ENCODE data around the gene TMEM259.

The TMEM259 gene

DNA sequence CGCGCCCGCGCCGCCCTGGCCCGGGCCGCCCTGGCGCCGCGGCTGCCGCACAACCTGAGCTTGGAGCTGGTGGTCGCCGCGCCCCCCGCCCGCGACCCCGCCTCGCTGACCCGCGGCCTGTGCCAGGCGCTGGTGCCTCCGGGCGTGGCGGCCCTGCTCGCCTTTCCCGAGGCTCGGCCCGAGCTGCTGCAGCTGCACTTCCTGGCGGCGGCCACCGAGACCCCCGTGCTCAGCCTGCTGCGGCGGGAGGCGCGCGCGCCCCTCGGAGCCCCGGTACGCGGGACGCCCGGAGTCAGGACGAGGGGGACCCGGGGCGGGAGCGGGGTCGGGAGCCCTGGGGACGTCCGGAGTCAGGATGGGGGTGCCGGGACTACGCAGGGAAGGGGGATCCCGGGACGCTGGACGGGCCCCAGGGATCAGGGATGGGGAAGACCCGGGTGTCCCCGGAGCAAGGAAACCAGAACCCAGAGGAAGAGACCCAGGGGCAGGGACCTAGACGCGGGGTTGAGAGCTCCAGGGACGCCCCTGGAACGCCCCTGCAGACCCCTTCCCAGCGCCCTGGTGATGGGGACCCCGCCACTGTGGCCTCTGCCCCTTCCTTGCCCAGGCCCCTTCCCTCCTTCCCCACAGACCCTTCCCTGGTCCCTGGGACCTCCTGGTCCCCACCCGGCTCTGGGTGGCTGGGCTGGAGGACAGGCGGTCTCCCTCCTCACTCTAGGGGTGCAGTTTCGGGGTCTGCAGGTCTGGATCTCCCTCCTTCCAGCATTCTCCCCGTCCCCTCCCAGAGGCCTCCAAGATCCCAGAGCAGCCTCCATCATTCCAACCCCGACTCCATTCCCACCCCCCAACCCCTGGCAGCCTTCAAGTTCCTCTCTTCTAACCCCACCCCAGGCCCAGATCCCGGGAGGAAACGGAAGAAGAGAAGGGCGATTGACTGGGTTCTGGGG, 20.1 kb downstream of the TMEM259 start:
- DNase-seq: no peak

- peak; percentile 84 for DNase-seq
These were observed 20.8 kb downstream of the TMEM259 start, which contains the start of gene GRIN3B for GRCh38 chr19:1000095-1000494. Gene GRIN3B, plus strand, starts transcription at chr19:1000419. Its CDS starts 19 bp downstream, at chr19:1000438.

DNA sequence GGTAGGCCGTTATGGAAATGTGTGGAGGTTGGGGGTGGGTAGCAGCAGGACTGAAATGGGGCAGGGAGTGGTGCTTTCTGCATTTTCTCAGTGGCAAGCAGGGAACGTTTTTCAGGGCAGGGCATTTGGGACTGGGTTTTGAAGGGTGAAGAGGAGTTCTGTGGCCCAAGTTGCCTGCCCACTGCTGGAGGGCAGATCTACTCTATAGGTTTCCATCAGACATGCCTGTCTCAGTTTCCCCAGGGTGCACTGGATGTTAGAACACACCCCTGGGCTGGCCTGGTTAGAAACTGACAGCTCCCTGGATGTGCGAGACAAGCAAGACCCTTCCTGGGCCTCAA, 21.6 kb downstream of the TMEM259 start:
- DNase-seq: no peak

DNA sequence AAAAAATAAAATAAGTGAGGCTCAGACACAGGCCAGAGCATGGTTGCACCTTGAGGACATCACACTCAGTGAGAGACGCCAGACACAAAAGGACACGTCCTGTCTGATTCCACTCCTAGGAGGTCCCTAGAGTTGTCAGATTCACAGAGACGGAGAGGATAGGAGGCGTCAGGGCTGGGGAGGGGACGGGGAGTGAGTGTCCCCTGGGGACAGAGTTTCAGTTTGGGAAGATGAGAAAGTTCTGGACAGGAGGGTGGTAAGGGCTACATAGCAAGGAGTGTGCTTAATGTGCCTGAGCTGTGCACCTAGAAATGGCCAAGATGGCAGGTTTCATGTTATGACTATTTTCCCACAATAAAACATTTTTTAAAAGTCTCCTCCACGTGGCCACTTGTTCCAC, 22.9 kb downstream of the TMEM259 start:
- DNase-seq: no peak

- peak; percentile 88 for DNase-seq
These were observed 24.7 kb downstream of the TMEM259 start for GRCh38 chr19:996051-996838.

GRCh38 chr19:995051-995827, 25.7 kb downstream of the TMEM259 start:
- DNase-seq: no peak

- DNase-seq: no peak
These were observed 26.4 kb downstream of the TMEM259 start for GRCh38 chr19:994516-994915.

DNA sequence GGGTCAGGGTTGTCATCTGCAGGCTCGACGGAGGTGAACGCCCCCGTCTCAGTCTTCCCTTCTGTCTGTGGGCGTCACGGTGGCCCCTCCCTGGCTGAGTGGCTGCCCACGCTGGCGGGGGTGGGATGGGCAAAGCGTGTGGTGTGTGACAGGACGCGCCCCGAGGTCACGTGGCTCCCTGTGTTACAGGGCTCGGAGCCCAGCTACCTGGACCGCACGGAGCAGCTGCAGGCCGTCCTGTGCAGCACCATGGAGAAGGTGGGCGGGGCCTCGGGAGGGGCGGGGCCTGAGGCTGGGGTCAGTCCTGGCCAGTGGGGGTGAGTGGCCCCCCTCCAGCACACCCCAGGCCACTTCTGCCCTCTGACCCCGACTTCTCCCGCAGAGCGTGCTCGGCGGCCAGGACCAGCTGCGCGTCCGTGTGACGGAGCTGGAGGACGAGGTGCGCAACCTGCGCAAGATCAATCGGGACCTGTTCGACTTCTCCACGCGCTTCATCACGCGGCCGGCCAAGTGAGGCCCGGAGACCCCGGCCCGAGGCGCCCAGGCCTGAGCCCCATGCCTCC, 27.0 kb downstream of the TMEM259 start:
- no peak for DNase-seq

- no peak for DNase-seq
These were observed 27.5 kb downstream of the TMEM259 start for GRCh38 chr19:993361-993830.

DNA sequence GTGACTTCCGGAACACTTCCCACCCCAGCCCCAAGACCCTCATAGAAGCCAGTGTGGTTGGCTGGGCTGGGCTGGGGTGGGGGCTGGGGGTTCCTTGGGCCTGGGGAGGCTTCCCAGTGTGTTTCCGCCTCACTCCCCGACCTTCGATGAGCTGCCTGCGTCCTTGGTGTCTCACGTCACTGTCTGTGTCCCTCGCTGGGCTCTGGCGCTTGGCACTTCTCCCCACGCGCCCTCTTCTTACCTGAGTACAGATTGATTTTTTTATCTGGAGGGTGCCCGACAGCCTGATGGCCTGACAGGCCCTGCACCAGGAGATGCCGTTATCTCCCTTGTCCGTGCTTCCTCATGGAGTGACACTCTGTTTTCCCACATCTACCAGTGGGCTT, 28.3 kb downstream of the TMEM259 start:
- no peak for DNase-seq

GRCh38 chr19:991932-992669, 28.8 kb downstream of the TMEM259 start:
- no peak for DNase-seq

DNA sequence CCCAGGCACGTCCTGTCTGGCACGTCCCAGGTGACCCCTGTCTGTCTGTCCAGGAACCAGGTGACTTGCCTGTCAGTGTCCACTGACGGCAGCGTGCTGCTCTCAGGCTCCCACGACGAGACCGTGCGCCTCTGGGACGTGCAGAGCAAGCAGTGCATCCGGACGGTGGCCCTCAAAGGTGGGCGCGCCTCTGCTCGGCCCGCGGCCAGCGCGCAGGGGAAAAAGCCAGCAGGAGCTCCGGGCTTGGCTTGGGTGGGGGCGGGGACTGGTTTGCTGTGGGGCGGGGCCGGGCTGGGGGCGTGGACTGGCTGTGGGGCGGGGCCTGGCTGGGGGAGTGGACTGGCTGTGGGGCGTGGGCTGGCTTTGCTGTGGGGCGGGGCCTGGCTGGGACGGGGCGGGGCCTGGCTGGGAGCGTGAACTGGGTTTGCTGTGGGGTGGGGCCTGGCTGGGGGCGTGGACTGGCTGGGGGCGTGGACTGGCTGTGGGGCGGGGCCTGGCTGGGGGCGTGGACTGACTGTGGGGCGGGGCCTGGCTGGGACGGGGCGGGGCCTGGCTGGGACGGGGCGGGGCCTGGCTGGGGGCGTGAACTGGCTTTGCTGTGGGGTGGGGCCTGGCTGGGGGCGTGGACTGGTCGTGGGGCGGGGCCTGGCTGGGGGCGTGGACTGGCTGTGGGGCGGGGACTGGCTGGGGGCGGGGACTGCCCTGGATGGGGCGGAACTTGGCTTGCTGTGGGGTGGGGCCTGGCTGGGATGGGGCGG, 29.6 kb downstream of the TMEM259 start:
- DNase-seq: peak; percentile 78

DNA sequence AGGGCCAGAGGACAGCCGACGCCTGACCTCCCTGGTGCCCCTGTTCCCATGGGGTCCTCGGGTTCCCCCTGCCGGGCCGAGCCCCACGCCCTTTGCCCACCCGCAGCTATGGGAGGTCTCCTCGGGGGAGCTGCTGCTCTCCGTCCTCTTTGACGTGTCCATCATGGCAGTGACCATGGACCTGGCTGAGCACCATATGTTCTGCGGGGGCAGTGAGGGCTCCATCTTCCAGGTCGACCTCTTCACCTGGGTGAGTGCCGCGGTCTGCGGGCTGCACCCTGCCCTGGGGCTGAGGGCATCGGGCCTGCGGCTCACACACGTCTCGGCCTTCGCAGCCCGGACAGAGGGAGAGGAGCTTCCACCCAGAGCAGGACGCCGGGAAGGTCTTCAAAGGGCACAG, 30.2 kb downstream of the TMEM259 start:
- DNase-seq: no peak

DNA sequence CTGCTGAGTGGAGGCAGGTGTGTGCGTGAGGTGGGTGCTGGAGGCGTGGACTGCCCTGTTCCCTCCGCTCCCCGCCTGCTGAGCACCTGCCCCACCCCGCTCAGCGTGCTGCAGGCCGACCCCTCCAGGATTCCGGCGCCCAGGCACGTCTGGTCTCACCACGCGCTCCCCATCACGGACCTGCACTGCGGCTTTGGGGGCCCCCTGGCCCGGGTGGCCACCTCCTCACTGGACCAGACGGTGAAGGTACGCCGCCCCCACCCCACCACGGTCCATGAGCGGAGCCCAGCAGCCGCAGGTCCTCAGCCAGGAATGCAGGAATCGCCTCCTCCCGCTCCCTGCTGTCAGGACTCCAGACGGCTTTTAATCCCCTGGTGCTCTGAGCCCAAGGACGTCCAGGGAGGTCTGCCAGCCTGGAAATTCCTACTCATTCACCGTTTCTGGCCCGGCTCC, 30.8 kb downstream of the TMEM259 start:
- no peak for DNase-seq

- no peak for DNase-seq
These were observed 31.4 kb downstream of the TMEM259 start for GRCh38 chr19:989381-990081.

GRCh38 chr19:988510-988909, 32.4 kb downstream of the TMEM259 start:
- no peak for DNase-seq

DNA sequence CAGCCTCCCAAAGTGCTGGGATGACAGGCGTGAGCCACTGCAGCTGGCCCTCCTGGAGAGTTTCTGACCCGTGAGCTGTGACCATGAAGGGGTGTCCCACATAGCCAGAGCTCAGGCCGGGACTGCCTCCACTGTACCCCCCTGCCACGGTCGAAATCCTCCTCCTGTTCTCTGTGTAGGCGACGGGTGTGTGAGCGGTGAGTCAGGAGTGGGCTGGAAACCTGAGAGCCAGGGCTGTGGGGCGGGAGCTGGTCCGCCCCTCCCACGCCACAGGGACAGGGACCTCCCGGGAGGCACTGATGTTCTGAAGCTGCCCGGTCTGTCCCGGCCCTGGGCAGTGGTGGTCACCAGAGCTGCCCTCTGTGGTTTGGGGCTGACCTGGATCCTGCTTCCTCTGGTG, 32.8 kb downstream of the TMEM259 start:
- no peak for DNase-seq

DNA sequence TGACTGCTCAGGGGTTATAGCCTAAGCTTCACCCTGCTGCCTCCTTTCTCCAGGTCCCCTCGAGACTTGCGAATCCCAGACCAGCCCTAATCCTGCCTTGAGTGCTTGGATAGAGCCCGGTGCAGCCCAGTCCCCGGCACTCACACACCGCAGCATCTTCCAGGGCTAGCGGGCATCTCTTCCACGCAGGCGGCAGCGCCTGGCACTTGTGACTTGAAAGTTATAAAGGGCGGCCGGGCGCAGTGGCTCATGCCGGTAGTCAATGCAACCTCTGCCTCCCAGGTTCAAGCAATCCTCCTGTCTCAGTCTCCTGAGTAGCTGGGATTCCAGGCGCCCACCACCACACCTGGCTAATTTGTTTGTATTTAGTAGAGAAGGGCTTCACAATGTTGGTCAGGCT, 34.8 kb downstream of the TMEM259 start:
- no peak for DNase-seq

- DNase-seq: peak; percentile 96
These were observed 36.6 kb downstream of the TMEM259 start, which contains the start of gene WDR18 for GRCh38 chr19:984165-984967. Gene WDR18, plus strand, starts transcription at chr19:984345. Its CDS starts 9 bp downstream, at chr19:984354.
